ELR (cell line): ENCODE results near the gene TNFRSF21.

Experiments
- DNase-seq: peaks from one replicate; pipeline ENCODE4 v3.0.0-alpha.2; 2015; ENCODE audit warnings: low read depth

TNFRSF21 gene

DNA sequence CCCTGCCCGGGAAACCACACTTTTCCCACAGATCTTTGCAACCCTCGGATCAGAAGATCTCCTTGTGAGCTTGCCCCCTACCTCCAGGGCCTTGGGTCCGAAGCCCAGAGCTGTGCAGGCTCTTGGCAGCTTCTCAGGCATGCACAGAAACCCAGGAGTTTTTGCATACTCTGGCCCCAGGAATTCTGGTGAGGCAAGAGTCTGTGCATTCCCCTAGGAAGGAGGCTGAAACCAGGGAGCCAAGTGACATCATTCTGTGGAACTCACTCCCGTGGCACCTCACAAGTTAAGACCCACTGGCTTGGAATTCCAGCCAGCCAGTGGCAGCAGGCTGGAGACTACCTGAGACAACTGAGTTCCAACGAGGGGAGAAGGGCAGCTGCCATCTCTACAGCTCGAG, 100.1 kb downstream of the TNFRSF21 start:
- no peak for DNase-seq

DNA sequence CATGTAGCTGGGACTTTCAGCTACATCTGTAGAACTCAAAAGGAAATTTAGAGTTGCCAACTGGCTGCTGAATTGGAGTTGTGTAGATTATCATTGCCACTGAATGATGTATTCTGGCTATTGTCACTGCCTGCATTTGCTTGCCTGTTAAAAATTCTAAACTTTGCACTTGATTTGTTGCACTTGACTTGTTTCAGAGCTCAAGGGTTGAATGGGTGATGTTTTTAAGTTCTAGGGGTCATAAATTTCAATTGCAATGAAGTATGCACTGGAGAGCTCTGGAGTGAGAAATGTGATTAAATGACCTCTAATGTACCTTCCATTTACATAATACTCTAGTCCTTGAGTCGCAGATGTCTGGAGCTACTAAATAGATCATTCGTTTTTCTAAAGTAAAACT, 102.4 kb downstream of the TNFRSF21 start:
- no peak for DNase-seq

DNA sequence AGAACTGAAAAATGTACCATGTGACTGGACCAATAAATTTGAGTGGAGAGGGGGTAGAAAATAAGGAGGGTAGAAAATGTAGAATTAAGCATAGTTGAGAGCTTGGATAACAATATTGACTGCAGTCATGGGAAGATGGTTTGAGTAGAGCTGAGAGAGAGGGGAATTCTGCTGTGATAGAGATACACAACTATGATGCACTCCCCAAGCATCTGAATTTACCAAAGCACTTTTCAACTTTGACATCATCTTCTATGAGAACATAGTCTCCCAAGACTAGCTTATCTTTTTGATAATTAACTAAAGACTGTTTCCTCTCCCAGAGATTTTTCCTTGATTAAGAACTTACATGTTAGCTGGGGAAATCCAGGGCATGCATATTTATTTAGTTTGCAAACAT, 103.1 kb downstream of the TNFRSF21 start:
- DNase-seq, result no peak

DNA sequence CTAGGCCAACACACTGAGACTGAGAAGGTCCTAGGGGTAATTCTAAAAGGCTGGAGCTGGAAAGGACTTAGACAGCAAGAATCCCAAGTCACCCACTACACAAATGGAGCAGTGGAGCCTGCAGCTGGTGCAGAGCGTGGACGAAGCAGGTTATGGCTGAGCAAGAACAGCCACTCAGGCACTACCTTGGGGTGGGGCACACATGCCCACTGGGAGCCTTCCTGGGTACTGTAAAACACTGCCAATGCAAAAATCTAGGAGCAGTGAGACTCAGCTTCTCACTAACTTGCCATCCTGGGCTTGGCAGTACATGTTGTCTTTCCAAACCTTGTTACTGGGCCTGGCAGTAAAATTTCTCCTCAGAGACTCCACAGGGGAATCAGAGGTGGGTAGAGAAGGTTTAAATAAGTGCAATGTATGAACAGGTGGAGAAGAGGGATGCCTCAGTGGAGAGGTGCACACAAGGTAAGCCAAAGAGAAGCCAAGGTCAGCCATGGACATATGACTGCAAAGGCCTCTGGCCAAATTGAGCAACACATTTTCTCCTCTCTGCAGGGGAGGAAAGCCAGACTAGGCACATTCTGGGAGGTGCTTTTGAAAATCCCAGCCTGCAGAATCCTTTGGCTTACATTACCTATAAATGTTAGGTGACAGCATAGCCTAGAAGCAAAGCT, 105.6 kb downstream of the TNFRSF21 start:
- no peak for DNase-seq

DNA sequence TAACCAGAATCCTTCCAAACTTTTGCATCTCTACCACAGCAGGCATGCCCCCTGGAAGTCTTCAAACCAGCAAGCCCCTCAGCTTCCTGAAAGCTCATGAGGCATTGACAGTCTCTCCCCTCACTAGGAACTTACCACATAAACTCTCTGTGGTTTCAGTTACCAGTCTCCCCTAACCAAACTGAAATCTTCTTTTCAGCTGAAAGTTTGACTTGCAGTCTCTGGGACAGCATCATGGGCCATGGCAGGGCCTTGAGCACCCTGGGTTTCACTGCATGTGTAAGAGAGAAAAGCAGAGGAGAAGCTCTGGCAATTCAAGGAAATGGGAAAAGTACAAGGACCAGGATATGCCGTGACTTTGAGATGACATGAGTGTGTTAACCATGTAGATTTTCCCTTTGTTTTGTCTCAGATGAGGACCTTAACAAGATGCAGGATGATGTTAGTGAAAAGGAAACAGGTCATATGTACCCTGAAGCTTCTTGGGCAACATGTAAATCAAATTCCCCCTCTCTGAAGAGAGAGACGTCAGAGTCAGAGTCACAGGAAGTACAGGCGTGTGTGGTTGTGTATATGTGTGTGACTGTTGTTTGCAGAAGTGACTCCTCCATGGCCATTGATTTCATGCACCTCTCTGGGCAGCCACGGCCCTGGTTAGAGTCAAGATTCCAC, 106.3 kb downstream of the TNFRSF21 start:
- no peak for DNase-seq

DNA sequence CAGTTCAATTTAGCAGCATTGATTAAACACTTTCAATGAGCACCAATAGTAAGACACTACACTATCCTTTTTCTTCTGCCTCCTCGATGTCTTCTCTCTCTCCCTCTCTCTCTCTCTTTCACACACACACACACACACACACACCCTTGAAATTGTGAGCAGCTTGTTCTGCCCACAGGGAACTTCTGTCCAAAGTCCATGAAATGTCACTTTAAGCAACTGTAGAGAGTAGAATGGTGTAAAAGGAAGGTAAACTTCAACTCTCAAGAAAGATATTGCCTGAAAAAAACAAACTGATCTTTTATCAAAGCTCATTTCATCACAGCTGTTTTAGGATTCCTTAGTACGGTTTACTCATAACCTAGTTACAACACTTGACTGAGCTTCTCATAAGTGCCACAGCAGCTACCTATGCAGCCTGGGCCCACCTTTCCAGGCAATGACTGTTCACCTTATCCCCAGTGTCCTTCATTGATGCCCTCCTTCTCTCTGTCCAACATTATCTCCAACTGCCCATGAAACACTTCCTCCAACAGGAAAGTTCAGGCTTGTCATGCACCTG, 107.0 kb downstream of the TNFRSF21 start:
- no peak for DNase-seq

DNA sequence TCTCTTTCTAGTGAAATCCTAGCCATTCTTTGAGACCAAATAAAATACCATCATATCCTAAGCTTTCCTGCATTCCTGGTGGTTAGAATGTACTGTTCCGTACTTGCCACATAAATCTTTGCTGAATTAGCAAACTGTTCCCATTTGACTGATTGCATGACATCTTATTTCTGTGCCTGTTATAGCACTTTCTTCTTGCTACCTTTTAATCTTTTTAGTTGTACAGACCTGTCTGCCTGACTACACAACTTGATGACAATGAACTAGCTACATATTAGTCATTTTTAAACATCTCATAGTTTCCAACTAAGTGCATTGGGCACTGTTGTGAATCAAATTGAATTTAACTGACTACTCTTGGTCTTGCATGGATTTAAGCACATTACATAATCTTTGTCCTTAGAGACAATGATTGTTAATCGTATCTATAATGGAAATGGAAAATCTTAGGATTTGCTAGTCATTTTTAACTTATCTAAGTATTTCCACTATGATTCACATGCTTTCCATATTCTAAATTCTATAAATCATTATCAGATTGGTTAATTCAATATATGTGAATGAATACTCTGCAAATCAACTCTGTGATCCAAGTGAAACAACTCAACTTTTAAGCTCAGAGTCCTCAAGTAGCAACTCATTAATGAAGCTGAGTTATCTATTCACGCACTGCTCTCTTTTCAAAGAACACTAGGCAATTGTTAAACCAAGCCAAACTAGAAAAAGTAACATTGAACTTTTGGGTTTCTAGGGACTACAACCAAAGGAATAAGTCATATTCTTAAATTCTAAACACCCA, 109.0 kb downstream of the TNFRSF21 start:
- DNase-seq, result no peak

DNA sequence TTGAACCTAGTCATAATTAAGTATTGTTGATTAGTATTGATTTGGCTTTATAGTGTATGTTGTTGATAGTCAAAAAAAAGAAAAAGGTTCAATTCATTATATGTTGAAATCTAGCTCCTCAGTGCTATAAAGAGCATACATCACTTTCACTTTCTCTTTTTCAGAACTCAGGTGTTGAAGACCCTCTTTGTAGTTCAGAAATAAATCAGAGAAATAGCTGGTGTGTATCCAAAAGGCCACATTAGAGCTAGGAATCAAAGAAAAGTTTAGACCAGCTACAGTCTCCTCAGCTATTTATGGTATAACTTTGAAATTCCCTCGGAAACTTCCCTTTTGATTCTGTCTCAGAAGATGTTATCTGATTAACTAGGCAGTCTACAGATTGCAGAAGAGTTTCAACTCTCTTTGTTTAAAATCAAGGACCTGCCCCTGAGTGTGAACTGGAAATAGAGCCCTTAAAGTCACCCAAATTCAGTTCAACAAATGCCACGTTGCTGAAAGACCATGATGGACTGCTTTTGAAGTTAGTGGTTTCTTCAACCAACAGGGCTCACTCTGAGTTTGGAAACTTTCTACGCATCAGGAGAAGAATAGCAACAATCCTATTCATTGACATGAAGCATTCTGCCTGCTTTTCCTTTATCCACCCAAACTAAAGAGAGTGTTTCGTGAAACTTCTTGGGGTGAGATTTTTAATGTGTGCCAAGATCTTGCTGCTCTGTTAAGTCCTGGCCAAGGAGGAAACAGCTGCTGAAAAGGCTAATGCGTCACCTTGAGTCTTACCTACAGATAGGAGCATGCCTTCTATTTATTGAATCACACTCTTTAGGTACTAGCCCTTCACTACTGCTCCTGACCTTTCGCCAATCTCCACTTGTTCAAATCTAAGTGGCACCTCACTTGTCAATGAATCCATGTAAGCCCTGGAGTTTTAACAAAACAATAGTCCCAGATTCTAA, 111.7 kb downstream of the TNFRSF21 start:
- no peak for DNase-seq

DNA sequence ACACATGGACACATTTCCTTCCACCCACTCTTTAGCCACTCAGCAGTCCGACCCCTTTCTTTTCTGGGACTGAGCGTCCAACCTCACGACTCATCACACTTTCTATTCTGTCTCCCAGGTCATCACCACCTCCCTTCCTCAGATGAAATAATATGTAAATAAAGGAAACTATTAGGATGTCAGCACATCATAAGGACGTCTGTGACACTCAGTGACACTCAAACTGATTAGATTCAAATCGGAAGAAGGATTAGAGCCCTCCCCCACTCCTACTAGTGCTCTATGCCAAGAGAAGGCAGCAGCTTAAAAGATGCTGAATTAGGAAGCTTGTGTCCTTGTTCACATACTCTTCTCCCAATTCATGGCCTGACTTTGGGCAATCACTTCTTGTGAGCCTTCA, 113.6 kb downstream of the TNFRSF21 start:
- DNase-seq, result peak; percentile 19

DNA sequence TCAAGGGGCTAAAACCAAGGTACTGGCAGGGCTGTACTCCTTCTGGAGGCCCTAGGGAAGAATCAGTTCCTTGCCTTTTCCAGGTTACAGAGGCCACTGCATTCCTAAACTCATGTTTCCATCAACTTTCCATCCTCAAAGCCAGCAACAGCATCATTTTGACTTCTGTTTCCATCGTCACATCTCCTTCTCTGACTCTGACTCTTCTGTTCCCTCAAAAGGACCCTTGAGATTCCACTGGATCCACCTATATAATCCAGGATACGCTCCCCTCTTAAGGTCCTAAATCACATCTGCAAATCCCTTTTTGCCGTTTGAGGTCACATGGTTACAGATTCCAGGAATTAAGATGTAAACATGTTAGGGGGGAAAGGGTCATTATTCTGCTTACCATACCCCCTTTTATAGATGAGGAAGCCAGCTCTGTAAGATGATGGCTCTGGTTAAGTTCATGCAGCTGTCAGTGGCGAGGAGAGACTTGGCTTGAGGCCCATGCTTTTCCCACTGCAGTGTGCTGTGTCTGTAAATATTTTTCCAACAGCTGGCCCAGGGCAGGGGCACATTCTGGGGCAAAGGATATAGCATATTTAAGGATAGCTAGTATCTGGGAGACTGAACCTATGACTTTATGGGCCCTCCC, 114.6 kb downstream of the TNFRSF21 start:
- no peak for DNase-seq

DNA sequence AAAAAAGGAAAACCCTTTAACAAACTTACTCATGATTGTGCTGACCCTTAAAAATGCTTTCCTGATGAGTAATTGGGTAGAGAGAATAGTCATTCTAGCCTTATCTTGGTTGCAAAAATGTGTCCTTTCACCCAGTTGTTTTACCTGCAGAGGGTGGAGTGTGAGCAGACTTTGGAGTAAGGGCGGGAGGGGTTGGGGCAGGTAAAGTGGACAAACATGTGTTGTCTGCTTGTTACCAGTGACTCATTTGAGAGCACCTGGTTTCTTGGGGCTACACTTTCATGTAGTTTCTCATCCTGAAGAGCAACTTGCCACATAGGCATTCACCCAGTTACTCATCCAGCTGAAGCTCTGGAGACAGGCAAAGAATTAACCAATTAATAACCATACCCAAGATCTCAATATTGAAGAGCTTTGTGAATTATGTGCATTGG, 121.1 kb downstream of the TNFRSF21 start:
- DNase-seq, result peak; percentile 91

DNA sequence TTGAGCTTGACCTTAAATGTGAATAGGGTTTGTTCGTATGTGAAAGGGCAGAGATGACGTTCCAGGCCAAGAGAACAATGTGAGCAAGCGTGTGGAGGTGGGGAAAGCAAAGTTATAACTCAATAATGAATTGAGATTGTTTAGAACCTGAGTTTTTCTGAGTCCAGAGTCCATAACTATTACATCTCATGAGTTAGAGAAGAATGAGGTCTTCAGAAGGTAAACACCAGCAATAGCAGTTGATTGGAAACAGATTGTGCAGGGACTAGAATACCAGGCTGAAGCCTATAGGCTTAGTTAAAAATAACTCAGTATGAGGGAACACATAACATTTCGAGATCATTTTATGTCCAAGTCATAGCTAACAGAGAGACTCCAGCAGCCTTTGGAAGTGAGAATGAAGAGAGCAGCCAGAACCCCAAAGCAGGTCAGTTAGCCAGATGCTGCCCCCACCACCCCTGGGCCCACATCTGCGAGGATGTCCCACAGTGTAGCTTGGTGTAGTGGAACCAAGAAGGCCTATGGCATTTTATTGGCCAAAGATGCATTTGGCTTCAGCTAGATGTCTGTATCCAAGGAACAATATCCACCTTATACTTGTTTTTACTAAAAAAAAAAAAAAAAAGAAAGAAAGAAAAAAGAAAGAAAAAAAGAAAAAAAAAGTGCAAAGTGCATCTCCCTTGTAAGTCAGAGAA, 121.7 kb downstream of the TNFRSF21 start:
- no peak for DNase-seq

DNA sequence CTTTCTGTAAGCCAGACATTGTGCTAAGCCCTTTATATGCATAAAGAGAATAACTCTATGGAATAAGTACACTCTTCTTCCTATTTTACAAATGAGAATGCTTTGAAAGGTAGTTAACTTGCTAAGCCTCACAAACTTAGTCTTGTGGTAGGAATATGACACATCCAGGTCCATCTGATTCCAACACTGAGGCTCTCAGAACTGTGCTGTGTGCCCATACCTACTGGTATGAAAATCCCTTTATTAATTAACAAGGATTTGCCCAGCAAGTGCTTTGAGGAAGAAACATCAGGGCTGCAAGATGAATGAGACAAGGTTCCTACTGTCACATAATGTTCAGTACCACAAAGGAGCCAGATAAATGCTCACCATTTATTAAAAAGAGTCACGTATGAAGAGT, 122.6 kb downstream of the TNFRSF21 start:
- DNase-seq, result no peak

DNA sequence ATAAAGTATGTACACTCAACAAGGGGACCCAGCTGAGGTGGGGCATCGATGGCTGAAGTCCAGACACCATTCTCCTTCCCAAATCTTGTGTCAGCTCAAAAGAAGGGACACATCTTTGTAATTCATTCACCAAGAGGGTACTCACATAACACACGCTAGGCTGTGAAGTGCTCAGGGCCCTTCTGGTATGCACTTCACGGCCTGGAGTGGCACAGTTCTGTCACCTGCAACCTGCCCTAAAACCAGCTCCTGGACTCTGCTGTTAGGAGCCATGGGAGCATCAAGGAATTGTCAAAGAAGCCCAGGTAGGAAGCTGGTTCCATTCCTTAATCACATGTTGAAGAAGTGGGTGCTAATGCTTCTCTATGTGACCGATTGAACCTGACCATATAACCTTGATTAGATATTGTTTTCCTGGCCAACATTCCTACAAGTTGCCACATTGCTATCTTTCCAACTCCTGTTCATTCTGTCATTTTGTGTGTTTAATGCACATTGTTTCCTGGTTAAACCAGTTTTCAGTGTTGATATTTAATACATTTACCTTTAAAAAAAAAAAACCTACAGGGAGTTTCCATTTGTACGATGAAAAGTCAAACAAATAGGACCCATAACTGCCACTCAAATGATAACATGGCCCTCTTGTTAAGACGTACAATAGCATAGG, 127.3 kb downstream of the TNFRSF21 start:
- DNase-seq, result no peak

DNA sequence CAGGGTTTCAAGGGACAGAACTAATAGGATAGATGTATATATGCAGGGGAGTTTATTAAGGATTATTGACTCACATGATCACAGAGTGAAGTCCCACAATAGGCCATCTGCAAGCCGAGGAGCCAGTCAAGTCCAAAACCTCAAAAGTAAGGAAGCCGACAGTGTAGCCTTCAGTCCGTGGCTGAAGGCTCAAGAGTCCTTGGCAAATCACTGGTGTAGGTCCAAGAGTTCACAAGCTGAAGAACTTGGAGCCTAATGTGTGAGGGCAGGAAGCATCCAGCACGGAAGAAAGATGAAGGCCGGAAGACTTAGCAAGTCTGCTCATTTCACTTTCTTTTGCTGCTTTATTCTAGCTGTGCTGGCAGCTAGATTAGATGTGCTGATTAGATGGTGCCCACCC, 128.0 kb downstream of the TNFRSF21 start:
- DNase-seq, result no peak
